HG03571 (cell line): ENCODE data around the gene NAE1.
"Not testable (repeated sequence)": the region's sequence is repeated elsewhere in the genome, so short reads cannot be mapped to it uniquely, and the experiment has no call there.

Experiments
- ATAC-seq: cut with Tn5 transposase; IDR thresholded peaks from one replicate; pipeline ENCODE4 v1.9.1; 2021; ENCODE audit not compliant: unreplicated experiment

NAE1 gene

DNA sequence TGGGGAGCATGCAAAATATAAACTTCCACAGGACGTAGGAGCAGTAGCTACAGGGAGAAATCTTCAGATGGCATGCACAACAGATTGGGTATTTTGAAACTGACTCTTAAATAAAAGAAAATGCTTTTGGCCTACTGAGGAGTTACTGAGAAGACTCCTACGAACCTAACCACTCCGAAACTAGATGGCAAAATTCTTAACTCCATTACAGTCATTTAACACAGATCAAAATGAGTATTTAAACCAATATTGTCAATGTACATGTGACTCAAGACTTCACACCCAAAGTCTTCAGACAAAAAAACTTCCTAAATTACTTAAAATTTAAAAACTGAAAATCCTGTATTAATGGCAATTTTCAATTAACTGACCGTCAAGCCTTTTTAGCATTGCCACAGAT, 21.0 kb downstream of the NAE1 start:
- ATAC-seq = no peak

GRCh38 chr16:66802159-66802558, 28.6 kb downstream of the NAE1 start:
- no peak for ATAC-seq

DNA sequence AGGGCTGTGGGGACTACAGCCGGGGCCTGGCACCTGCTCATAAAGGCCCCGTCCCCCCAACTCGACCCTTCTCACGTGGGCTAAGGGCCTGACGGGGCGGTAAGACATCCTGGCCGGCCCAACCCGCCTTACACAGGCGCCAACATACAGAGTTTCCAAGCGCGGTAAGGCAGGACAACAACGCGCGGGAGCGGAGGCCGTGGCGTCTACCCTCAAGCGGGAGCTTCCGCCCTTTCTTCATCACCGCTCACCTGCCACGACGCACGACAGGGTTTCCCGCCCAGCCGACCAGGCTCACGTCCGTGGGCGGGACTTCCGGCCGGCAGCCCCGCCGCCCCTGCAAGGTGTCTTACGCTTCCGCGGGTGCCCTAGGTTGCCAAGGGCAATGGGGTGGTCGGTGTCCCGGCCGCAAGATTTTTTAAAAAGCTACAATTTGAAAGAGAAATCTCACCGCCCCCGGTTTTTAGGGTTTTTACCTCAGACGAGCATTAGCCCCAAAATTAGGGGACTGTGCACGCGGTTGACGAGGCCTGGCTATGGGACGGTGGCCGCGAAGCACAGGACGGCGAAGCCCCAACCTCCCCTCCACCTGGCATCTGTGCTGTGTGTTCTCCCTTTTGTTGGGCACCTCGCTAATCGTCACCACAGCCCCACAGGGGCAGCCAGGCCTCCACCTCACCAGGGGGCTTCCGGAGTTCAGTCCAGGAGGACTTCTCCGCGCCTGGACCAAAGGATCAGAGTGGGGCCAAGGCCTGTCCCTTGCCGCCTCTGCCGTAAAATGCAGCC, 29.3 kb downstream of the NAE1 start, which contains the start of gene TERB1:
TERB1 (minus strand) TSS at position 265 of the 786 bp plus-strand sequence. CDS start 4,786 bp downstream, outside the sequence.
- ATAC-seq = no peak

DNA sequence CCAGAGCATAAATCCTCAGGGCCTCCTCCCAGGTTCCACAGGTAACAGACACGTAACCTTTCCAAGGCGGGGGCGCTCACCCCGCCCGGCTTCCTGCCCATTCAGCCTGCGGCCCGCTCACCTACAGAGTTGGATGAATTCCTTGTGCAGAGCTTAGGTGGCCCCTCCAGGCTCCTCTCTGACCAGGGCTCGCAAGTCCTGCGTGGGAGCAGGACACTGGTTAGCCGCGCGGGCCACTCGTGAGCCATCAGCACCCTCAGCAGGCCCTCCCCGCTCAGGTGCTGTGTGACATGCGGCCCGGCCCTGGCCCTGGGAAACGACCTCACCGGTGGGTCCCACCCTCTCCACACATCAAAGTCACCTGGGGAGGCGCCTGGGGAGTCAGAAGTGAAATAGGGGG, 29.9 kb downstream of the NAE1 start:
- ATAC-seq = no peak

GRCh38 chr16:66798161-66798560, 32.6 kb downstream of the NAE1 start:
- ATAC-seq = no peak

- ATAC-seq = not testable (repeated sequence)
These were observed 36.8 kb downstream of the NAE1 start for GRCh38 chr16:66793984-66794383.

- no peak for ATAC-seq
These were observed 40.5 kb downstream of the NAE1 start for GRCh38 chr16:66790130-66790733.

- no peak for ATAC-seq
These were observed 43.3 kb downstream of the NAE1 start for GRCh38 chr16:66787427-66787826.

DNA sequence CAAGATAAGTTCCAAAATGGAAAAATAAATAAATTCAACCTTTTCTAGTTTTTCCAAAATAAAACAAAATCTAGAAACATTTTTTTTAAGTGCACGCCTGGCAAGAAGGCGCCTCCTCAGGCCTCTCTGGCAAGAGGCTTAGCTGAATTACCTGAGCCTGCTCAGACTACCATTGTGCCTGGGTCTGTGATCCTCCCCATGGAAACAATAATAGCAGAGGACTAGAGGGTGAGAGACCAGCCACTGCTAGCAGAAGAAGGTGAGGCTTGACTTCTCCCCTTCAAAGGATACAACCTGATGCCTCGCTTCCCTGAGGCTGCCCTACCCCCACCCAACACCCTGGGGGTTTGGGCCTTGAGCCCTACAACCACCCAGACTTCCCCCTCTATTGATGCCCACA, 44.2 kb downstream of the NAE1 start:
- no peak for ATAC-seq

DNA sequence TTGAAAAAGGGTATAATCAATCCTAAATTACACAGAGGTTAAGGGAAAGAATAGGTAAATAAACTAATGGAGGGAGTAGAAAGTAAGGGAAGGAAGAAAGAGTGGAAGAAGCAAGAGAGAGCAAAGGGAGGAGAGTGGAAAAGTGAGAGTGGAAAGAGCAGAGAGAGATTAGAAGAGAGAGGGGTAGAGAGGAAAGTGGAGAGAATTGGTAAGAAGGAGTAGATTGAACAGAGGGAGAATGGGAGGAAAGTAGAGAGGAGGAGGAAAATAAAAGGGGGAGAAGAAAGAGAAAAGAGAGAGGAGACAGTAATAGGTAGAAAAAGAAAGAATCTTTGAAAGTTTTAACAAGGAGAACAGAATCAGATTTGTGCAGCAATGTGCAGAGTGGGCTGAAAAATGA, 54.3 kb downstream of the NAE1 start:
- ATAC-seq = no peak

DNA sequence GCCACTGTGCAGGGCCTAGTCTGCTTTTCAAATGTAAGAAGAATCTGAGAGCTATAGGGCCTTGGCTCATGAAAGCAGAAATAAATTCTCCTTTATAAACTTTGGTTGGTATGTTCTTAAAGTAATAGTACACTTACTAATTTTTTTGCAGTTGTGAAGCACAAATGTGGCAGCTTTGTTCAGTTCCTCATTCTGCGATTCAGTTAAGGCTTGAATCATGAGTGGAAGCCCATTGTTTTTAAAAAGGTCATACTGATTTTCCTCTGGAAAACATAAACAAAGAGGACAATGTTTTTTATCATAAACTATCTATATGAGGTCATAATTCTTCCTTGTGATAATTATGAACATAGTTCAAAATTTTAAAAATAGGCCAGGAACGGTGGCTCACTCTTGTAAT, 55.8 kb downstream of the NAE1 start:
- no peak for ATAC-seq

DNA sequence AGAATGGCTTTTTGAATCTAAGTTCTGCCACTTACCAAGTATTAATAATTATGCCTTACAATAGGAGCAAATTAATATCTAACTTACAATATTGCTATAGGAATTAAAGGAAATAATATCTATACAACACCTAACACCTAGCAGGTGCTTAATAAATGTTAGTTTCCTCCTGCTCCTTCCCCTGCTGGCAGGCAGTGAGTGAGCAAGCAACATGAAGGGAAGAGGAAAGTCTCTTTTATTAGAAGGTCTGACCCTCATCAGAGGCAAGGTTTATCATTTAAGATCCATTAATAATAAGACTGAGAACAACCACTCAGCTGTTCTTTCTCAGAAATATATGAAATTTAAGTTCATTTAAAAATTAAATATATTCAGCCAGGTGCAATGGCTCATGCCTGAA, 72.7 kb downstream of the NAE1 start:
- no peak for ATAC-seq

- no peak for ATAC-seq
These were observed 76.0 kb downstream of the NAE1 start for GRCh38 chr16:66754819-66755218.

DNA sequence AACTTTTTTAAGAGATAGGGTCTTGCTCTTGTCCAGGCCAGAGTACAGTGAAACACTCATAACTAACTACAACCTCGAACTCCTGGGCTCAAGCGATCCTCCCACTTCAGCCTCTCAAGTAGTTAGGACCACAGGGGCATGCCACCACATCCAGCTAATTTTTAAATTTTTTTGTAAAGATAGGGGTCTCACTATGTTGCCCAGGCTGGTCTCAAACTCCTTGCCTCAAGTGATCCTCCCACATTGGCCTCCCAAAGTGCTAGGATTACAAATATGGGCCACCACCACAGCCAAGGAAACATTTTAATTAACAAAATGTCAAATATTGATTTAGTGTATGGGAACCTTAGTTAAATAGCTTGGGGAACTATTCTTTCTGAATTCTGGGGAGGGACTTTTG, 76.6 kb downstream of the NAE1 start:
- no peak for ATAC-seq

- ATAC-seq = no peak
These were observed 77.8 kb downstream of the NAE1 start for GRCh38 chr16:66752958-66753357.
